GM18508 (cell line): ENCODE data around the gene EPB41L5.
"Not testable (repeated sequence)": the region's sequence is repeated elsewhere in the genome, so short reads cannot be mapped to it uniquely, and the experiment has no call there.

ENCODE experiments used
- ATAC-seq: cut with Tn5 transposase; IDR thresholded peaks from one replicate; pipeline ENCODE4 v1.9.1; 2021; ENCODE audit warnings: moderate number of reproducible peaks; ENCODE audit not compliant: insufficient read depth, unreplicated experiment

Gene EPB41L5

GRCh38 chr2:120133572-120134244 lies 120.8 kb downstream of the EPB41L5 start:
- no peak for ATAC-seq

GRCh38 chr2:120134263-120134662 lies 121.4 kb downstream of the EPB41L5 start:
- ATAC-seq: no peak

GRCh38 chr2:120135013-120135412 lies 122.1 kb downstream of the EPB41L5 start:
- ATAC-seq: not testable (repeated sequence)

GRCh38 chr2:120140866-120141265 lies 128.0 kb downstream of the EPB41L5 start:
- no peak for ATAC-seq

- ATAC-seq: no peak
Measured at GRCh38 chr2:120141300-120142069, 128.6 kb downstream of the EPB41L5 start.

GRCh38 chr2:120142528-120143219 lies 129.8 kb downstream of the EPB41L5 start:
- ATAC-seq: no peak

- ATAC-seq: no peak
Measured at GRCh38 chr2:120148229-120148628, 135.4 kb downstream of the EPB41L5 start.

- ATAC-seq: no peak
Measured at GRCh38 chr2:120148669-120149068, 135.8 kb downstream of the EPB41L5 start.

- no peak for ATAC-seq
Measured at GRCh38 chr2:120149406-120149805, 136.5 kb downstream of the EPB41L5 start.

GRCh38 chr2:120150040-120150482 lies 137.2 kb downstream of the EPB41L5 start:
- ATAC-seq: no peak

GRCh38 chr2:120155308-120155707 lies 142.4 kb downstream of the EPB41L5 start:
- ATAC-seq: no peak

- ATAC-seq: not testable (repeated sequence)
Measured at GRCh38 chr2:120158658-120159057, 145.8 kb downstream of the EPB41L5 start.

- ATAC-seq: no peak
Measured at GRCh38 chr2:120161190-120161589, 148.3 kb downstream of the EPB41L5 start.

GRCh38 chr2:120162716-120163115 lies 149.8 kb downstream of the EPB41L5 start:
- no peak for ATAC-seq

- no peak for ATAC-seq
Measured at GRCh38 chr2:120167272-120167671, 154.4 kb downstream of the EPB41L5 start.

GRCh38 chr2:120169020-120169419 lies 156.1 kb downstream of the EPB41L5 start:
- ATAC-seq: no peak

- no peak for ATAC-seq
Measured at GRCh38 chr2:120174963-120175581, 162.2 kb downstream of the EPB41L5 start.

- no peak for ATAC-seq
Measured at GRCh38 chr2:120176526-120176925, 163.6 kb downstream of the EPB41L5 start.

GRCh38 chr2:120177001-120177621 lies 164.2 kb downstream of the EPB41L5 start:
- ATAC-seq: peak; percentile 94

- no peak for ATAC-seq
Measured at GRCh38 chr2:120177973-120178372, 165.1 kb downstream of the EPB41L5 start.
